GM23248 (cell line): ENCODE results near the gene CRELD2. TPM values are rescaled to one million over a fixed set of nuclear protein-coding genes. Genes with fewer than 3 reads are reported as not detected.

ENCODE experiments used
- DNase-seq: peaks from one replicate; pipeline ENCODE4 v3.0.0-alpha.2; 2015
- H2AFZ ChIP-seq: fragments of 200-600 bp; sonication (generic); 2 replicates; pipeline ENCODE4 v1.6.1; 2016; ENCODE audit warnings: antibody characterized with exemption
- H3F3A ChIP-seq: fragments of 200-600 bp; sonication (generic); 2 replicates; pipeline ENCODE4 v1.6.1; 2016; ENCODE audit warnings: mild to moderate bottlenecking, antibody characterized with exemption, mixed run types; ENCODE audit not compliant: insufficient read depth
- H3K27ac ChIP-seq: fragments of 200-600 bp; sonication (generic); 2 replicates; pipeline ENCODE4 v1.5.1; 2016; ENCODE audit warnings: mild to moderate bottlenecking
- H3K27me3 ChIP-seq: fragments of 200-600 bp; sonication (generic); replicated peaks from 2 replicates; pipeline ENCODE4 v1.6.1; 2016; ENCODE audit warnings: mild to moderate bottlenecking; ENCODE audit not compliant: insufficient read depth
- H3K36me3 ChIP-seq: fragments of 200-600 bp; sonication (generic); 2 replicates; pipeline ENCODE4 v1.6.1; 2016; ENCODE audit warnings: low read depth, mild to moderate bottlenecking
- H3K4me1 ChIP-seq: fragments of 200-600 bp; sonication (generic); 2 replicates; pipeline ENCODE4 v1.6.1; 2016; ENCODE audit warnings: mild to moderate bottlenecking; ENCODE audit not compliant: insufficient read depth
- H3K4me2 ChIP-seq: fragments of 200-600 bp; sonication (generic); one replicate; pipeline ENCODE4 v1.6.1; 2016; ENCODE audit warnings: mild to moderate bottlenecking; ENCODE audit not compliant: unreplicated experiment
- H3K4me3 ChIP-seq: fragments of 200-600 bp; sonication (generic); 2 replicates; pipeline ENCODE4 v1.5.1; 2016; ENCODE audit warnings: mild to moderate bottlenecking
- H3K79me2 ChIP-seq: fragments of 200-600 bp; sonication (generic); 2 replicates; pipeline ENCODE4 v1.6.1; 2016; ENCODE audit warnings: mild to moderate bottlenecking; ENCODE audit not compliant: insufficient read depth
- H3K9ac ChIP-seq: fragments of 200-600 bp; sonication (generic); 2 replicates; pipeline ENCODE4 v1.6.1; 2016; ENCODE audit warnings: mild to moderate bottlenecking
- H3K9me2 ChIP-seq: fragments of 200-600 bp; sonication (generic); 2 replicates; pipeline ENCODE4 v1.6.1; 2016; ENCODE audit warnings: mixed run types, mild to moderate bottlenecking, moderate library complexity; ENCODE audit not compliant: insufficient read depth
- H3K9me3 ChIP-seq: fragments of 200-600 bp; sonication (generic); one replicate; pipeline ENCODE4 v1.6.1; 2017; ENCODE audit warnings: low read depth
- H4K20me1 ChIP-seq: fragments of 200-600 bp; sonication (generic); 2 replicates; pipeline ENCODE4 v1.6.0; 2016; ENCODE audit not compliant: insufficient read depth
- EZH2 ChIP-seq: fragments of 200-600 bp; sonication (generic); IDR thresholded peaks from 2 replicates; pipeline ENCODE4 v1.6.1; 2018; ENCODE audit warnings: antibody characterized with exemption, mild to moderate bottlenecking; ENCODE audit not compliant: insufficient read depth, poor library complexity, severe bottlenecking
- EZH2phosphoT487 ChIP-seq: fragments of 200-600 bp; sonication (generic); IDR thresholded peaks from 2 replicates; pipeline ENCODE4 v1.6.1; 2018; ENCODE audit warnings: antibody characterized with exemption, moderate library complexity, mild to moderate bottlenecking, low read depth; ENCODE audit not compliant: insufficient read depth
- WGBS, 2 experiments: methylation state at CpG; one replicate each; pipeline ENCODE4 v1.1.6; 2015 to 2017; ENCODE audit warnings: low lambda C conversion rate in 2 of 2, low coverage in 1 of 2; ENCODE audit errors: missing lambda C conversion rate in 2 of 2; 5-methylcytosine and 5-hydroxymethylcytosine counted together
- in situ Hi-C: fragments of 300-500 bp; cut with MboI; formaldehyde crosslinking; loops from 2 replicates; pipeline ENCODE4 v1.15.0; 2020
- polyA plus RNA-seq: library from polyadenylated mRNA; unstranded; fragments of >200 nt; fragmentation: Nextera tagmentation; extraction: Ambion mirVana; gene quantifications from 2 replicates; pipeline ENCODE4 v1.2.1, GENCODE V29; 2016
- total RNA-seq: library from RNA; depleted of rRNA; stranded (reverse); fragments of >200 nt; shearing (Covaris generic); gene quantifications from 2 replicates; pipeline ENCODE4 v1.2.3, GENCODE V29; 2014

Gene CRELD2
- total and polyA plus RNA-seq, 2 experiments from 2014 or later = 57.1 to 78.4 TPM

DNA sequence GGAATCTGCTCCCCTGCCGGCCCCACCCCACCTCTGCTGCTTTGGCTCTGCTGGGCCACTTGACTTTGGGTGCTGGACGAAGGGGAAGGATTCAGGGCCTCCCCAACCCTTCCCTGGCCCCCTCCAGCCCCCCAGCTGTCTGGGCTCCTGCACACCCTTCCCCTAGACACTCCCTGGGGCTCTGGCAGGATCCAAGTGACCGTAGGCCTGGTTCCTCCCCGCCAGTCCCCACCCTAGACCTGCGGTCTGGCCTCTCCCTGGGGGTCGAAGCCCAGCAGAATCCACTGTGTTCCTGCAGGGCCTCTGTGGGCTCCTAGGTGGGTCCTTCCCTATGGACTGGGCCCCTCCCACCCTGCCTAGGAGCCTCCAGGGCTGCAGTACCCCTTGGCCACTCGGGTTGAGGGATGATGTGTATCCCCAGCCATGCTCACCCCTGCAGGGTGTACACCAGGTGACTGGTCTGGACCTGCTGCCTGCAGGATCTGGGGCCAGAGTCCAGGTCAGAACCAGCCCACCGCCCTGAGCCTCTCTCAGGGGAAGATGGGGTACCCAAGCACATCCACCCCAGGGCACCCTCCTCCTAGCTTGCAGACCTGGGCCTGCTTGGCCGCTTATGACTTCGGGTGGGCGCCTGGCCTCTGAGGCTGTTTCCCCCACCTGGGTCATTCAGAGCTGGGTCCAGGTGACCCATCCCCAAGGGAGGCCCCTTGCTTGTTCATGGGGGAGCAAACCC lies 47.8 kb downstream of the CRELD2 start:
- Histone ChIP-seq H3K9me3 (no peaks in the 10 kb centered on the region), H3K36me3 (no peaks in the 10 kb centered on the region; the same call in 1 of the 2 replicates), H3K27me3 (no peaks in the 10 kb centered on the region), H3K4me1 (peaks cover 8% of the 10 kb centered on the region; the same call in 1 of the 2 replicates), H2AFZ (no peak overlapping the region), H4K20me1 (no peaks in the 10 kb centered on the region), H3K4me3 (no peak overlapping the region), H3F3A (0 out of 2 replicates have a peak, but pooled peaks cover 3% of the 10 kb centered on the region), H3K9me2 (no peaks in the 10 kb centered on the region), H3K79me2 (peaks cover 21% of the 10 kb centered on the region), H3K4me2 (no peak overlapping the region), H3K27ac (no peak overlapping the region), H3K9ac (no peak overlapping the region)
- TF ChIP-seq EZH2phosphoT487 (no peak), EZH2 (no peak)
- WGBS, 2 experiments = 91 to 92% methylated on average over 10 to 11 of the region's 11 CpGs
- in situ Hi-C loops = no loop called here
- no peak for DNase-seq

DNA sequence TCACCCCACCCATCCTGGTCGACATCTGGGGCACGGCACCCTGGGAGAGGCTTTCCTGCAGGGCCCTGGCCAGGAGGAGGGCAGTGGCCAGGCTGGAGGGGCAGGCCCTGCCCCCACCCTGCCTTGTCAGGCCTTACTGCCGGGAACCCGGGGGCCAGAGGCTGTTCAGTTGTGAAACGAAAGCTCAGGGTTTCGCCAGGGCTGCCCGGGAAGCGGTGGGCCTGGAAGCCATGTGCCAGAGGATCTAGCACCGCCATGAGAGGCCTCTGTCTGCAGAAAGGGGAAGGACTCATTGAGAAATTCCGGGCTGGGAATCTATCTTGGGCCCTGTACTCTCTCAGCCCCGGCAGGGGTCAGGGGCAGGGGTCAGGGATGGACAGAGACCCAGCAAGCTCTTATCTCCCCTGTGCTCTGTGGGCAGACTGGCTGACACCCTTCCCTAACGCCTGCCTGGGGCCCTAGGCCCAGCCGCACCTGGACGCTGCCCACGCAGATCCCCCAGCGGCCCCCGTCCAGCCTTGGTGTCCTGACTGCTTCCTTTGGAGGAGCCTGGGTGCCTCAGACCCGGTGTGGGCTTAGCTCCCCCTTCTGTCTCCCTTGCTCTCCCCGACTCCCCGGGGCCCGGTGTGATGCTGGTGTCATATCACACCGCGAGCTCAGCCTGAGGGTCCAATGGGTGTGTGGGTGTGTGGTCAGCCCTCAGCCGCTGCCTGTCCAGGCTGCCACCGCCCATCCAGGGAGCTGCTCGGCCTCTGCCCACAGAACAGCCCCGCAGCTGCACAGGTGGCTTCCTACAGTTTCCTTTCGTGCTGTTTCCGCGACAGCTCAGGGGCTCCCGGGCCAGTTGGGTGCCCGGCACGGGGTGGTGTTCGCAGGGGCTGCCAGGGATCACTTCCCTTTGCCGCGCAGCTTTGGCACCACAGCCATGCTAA lies 48.6 kb downstream of the CRELD2 start:
- TF ChIP-seq EZH2 = no peak
- no peak for TF ChIP-seq EZH2phosphoT487
- Histone ChIP-seq H3K9me2 (no peaks in the 10 kb centered on the region), H2AFZ (0 out of 2 replicates have a peak overlapping the region, but pooled peaks have one; percentile 25), H3K4me3 (peak overlapping the region; percentile 32; the same call in 1 of the 2 replicates), H3K4me1 (peaks cover 8% of the 10 kb centered on the region; the same call in 1 of the 2 replicates), H4K20me1 (no peaks in the 10 kb centered on the region), H3K36me3 (no peaks in the 10 kb centered on the region; the same call in 1 of the 2 replicates), H3K9me3 (no peaks in the 10 kb centered on the region), H3K27me3 (no peaks in the 10 kb centered on the region), H3F3A (0 out of 2 replicates have a peak, but pooled peaks cover 3% of the 10 kb centered on the region), H3K27ac (no peak overlapping the region), H3K4me2 (no peak overlapping the region), H3K9ac (no peak overlapping the region), H3K79me2 (peaks cover 15% of the 10 kb centered on the region)
- in situ Hi-C loops = no loop called here
- 66 to 70% methylated on average over 31 to 36 of the region's 36 CpGs for WGBS, 2 experiments
- no peak for DNase-seq

DNA sequence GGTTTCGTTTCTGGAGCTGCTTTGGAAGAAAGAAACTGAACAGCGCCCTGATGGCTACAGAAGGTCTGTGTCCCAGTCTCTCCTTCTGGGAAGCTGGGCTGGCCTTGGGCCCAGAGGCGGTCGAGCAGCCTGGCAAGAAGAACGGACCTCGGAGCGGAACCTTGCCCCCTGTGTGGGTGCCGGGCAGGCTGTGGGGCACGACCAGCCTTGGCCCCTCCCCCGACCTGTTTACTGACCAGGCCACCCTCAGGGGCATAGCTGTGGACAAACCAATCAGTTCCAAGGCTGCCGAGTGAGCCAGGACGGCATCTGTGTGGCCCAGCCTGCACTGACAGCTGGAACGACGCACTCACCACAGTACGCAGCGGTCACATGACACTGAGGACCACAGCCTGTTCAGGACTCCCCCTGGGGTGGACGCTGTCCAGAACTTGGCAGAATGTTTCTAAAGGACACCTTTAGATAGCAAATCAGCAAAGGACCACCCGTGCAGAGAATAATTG lies 49.3 kb downstream of the CRELD2 start:
- no peak for TF ChIP-seq EZH2
- no peak for TF ChIP-seq EZH2phosphoT487
- H3K4me2 ChIP-seq = no peak overlapping the region
- no peak overlapping the region for H3K27ac ChIP-seq
- no peaks in the 10 kb centered on the region for H3K9me3 ChIP-seq
- 0 out of 2 replicates have a peak, but pooled peaks cover 3% of the 10 kb centered on the region for H3F3A ChIP-seq
- 23 to 38% methylated on average over 13 to 18 of the region's 18 CpGs for WGBS, 2 experiments
- no peaks in the 10 kb centered on the region for H3K9me2 ChIP-seq
- no peak overlapping the region for H3K9ac ChIP-seq
- no peaks in the 10 kb centered on the region for H4K20me1 ChIP-seq
- 0 out of 2 replicates have a peak overlapping the region, but pooled peaks have one; percentile 25 for H2AFZ ChIP-seq
- H3K27me3 ChIP-seq = no peaks in the 10 kb centered on the region
- peak overlapping the region; percentile 32; the same call in 1 of the 2 replicates for H3K4me3 ChIP-seq
- no peaks in the 10 kb centered on the region; the same call in 1 of the 2 replicates for H3K36me3 ChIP-seq
- H3K4me1 ChIP-seq = peaks cover 5% of the 10 kb centered on the region; the same call in 1 of the 2 replicates
- in situ Hi-C loops = no loop called here
- H3K79me2 ChIP-seq = peaks cover 10% of the 10 kb centered on the region
- DNase-seq = peak; percentile 37

DNA sequence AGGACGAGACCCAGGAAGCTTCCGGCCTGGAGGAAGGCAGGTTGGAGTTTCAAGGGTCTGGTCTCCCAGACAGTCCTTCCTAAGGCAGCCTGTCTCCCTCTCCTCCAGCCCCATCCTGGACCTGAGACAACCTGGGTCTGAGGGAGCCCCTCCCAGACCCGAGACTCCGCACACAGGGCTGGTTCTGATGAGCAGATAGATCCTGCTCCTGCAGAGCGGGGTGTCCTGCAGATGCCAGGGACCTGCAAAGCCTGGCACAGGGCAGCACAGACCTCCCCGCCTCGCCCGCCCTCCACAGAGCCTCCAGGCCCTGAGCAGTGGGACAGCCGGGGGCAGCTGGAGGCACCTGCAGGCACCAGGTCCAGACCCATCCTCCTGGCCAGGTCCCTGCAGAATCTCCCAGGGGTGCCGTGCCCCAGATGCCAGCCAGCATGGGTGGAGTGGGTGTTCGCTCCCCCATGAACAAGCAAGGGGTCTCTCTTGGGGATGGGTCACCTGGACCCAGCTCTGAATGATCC lies 49.9 kb downstream of the CRELD2 start:
- no peak overlapping the region for H3K27ac ChIP-seq
- H3K36me3 ChIP-seq = no peaks in the 10 kb centered on the region; the same call in 1 of the 2 replicates
- no peaks in the 10 kb centered on the region for H4K20me1 ChIP-seq
- no peak overlapping the region for H3K9ac ChIP-seq
- no peaks in the 10 kb centered on the region for H3K27me3 ChIP-seq
- no peak for DNase-seq
- H3K9me2 ChIP-seq = no peaks in the 10 kb centered on the region
- H3K4me3 ChIP-seq = no peak overlapping the region
- 85 to 91% methylated on average over 9 to 10 of the region's 11 CpGs for WGBS, 2 experiments
- peaks cover 9% of the 10 kb centered on the region; the same call in 1 of the 2 replicates for H3F3A ChIP-seq
- H3K4me1 ChIP-seq = 0 out of 2 replicates have a peak, but pooled peaks cover 3% of the 10 kb centered on the region
- H3K79me2 ChIP-seq = peaks cover 4% of the 10 kb centered on the region; the same call in 1 of the 2 replicates
- no peaks in the 10 kb centered on the region for H3K9me3 ChIP-seq
- in situ Hi-C loops = no loop called here
- no peak for TF ChIP-seq EZH2
- TF ChIP-seq EZH2phosphoT487 = no peak
- no peak overlapping the region for H2AFZ ChIP-seq
- H3K4me2 ChIP-seq = no peak overlapping the region
